H1 (cell line): ENCODE data around the gene CIB2. TPM values are rescaled to one million over a fixed set of nuclear protein-coding genes. Genes with fewer than 3 reads are reported as not detected.

ENCODE experiments used
- CTCF ChIA-PET: fragments of 300-600 bp; sonication (Branson Sonifier 250); formaldehyde crosslinking; loops from one replicate; lab custom pipeline; 2021; ENCODE audit not compliant: partially characterized antibody; lab: Charles Lee
- POLR2A ChIA-PET: fragments of 300-600 bp; sonication (Branson Sonifier 250); formaldehyde crosslinking; loops from one replicate; lab custom pipeline; 2021; ENCODE audit warnings: inconsistent platforms; ENCODE audit not compliant: partially characterized antibody; lab: Charles Lee
- DNase-seq, 2 experiments: peaks; one replicate each; pipeline versions ENCODE4 v3.0.0 to v3.0.0-alpha.2; 2010 to 2022; ENCODE audit warnings: low spot score in 2 of 2, low read depth in 1 of 2, mixed read lengths in 1 of 2
- FAIRE-seq: peaks from 2 replicates; lab custom pipeline; 2011; peaks lifted over from hg19 to GRCh38; lab: Jason Lieb, UNC
- H2AFZ ChIP-seq: 2 replicates; pipeline ENCODE4 v1.8.1; 2012; ENCODE audit warnings: low read length, inconsistent platforms
- H2AK5ac ChIP-seq: 2 replicates; pipeline ENCODE4 v1.6.1; 2013; ENCODE audit warnings: low read depth, low read length
- H2BK120ac ChIP-seq: replicated peaks from 2 replicates; pipeline ENCODE3; 2013; ENCODE audit warnings: low read depth, low read length, inconsistent platforms
- H2BK12ac ChIP-seq: 2 replicates; pipeline ENCODE4 v1.6.1; 2013; ENCODE audit warnings: low read depth, low read length
- H2BK15ac ChIP-seq: 2 replicates; pipeline ENCODE4 v1.6.1; 2013; ENCODE audit warnings: low read length
- H2BK20ac ChIP-seq: 2 replicates; pipeline ENCODE4 v1.6.1; 2013; ENCODE audit warnings: low read length
- H2BK5ac ChIP-seq: 2 replicates; pipeline ENCODE4 v1.6.1; 2013; ENCODE audit warnings: low read depth, low read length
- H3K14ac ChIP-seq: 2 replicates; pipeline ENCODE4 v1.6.1; 2013; ENCODE audit warnings: inconsistent platforms; ENCODE audit not compliant: insufficient read length
- H3K18ac ChIP-seq: 2 replicates; pipeline ENCODE4 v1.6.1; 2013; ENCODE audit warnings: low read length; ENCODE audit errors: extremely low read depth
- H3K23ac ChIP-seq: 2 replicates; pipeline ENCODE4 v1.6.1; 2013; ENCODE audit warnings: inconsistent platforms; ENCODE audit not compliant: insufficient read length
- H3K23me2 ChIP-seq: 2 replicates; pipeline ENCODE4 v1.6.1; 2013; ENCODE audit warnings: low read depth, low read length
- H3K27ac ChIP-seq: 2 replicates; pipeline ENCODE4 v1.6.1; 2011; ENCODE audit warnings: low read depth, low read length, inconsistent platforms
- H3K27me3 ChIP-seq, 4 experiments: replicated peaks in 1 of 4; 1 replicate in 1 of 4; 2 replicates in 3 of 4; pipeline versions ENCODE4 v1.6.1 to v1.8.1; 2011 to 2013; ENCODE audit warnings: low read length in 3 of 4, mild to moderate bottlenecking in 3 of 4, inconsistent platforms in 2 of 4, mixed read lengths in 2 of 4, moderate library complexity in 1 of 4; ENCODE audit not compliant: control insufficient read depth in 3 of 4, insufficient read depth in 3 of 4; ENCODE audit errors: extremely low read depth in 1 of 4
- H3K36me3 ChIP-seq, 4 experiments: 2 replicates each; pipeline versions ENCODE4 v1.6.1 to v1.8.1; 2011 to 2013; ENCODE audit warnings: mild to moderate bottlenecking in 4 of 4, low read length in 3 of 4, moderate library complexity in 2 of 4, control low read depth in 1 of 4, inconsistent platforms in 1 of 4; ENCODE audit not compliant: insufficient read depth in 4 of 4, control insufficient read depth in 2 of 4
- H3K4ac ChIP-seq: replicated peaks from 2 replicates; pipeline ENCODE3; 2013; ENCODE audit warnings: low read length, low read depth, mixed read lengths, inconsistent platforms; ENCODE audit not compliant: insufficient read length
- H3K4me1 ChIP-seq, 4 experiments: replicated peaks in 1 of 4; 1 replicate in 1 of 4; 2 replicates in 3 of 4; pipeline versions ENCODE4 v1.6.1 to v1.8.1; 2011 to 2013; ENCODE audit warnings: low read length in 3 of 4, inconsistent platforms in 2 of 4, mixed read lengths in 1 of 4; ENCODE audit not compliant: insufficient read depth in 4 of 4, control insufficient read depth in 3 of 4
- H3K4me2 ChIP-seq, 2 experiments: 2 replicates each; pipeline versions ENCODE4 v1.6.1 to v1.8.1; 2011 to 2013; ENCODE audit warnings: low read depth in 2 of 2, low read length in 2 of 2, control low read depth in 1 of 2, inconsistent platforms in 1 of 2, mild to moderate bottlenecking in 1 of 2; ENCODE audit not compliant: insufficient read depth in 1 of 2
- H3K4me3 ChIP-seq, 4 experiments: fragments of 200-600, 300-600 bp in 1 of 4; sonication (generic), shearing (Covaris generic), sonication (Bioruptor Twin) in 1 of 4; 2 replicates each; pipeline versions ENCODE4 v1.5.1 to v1.8.1; 2011 to 2016; ENCODE audit warnings: low read length in 4 of 4, low read depth in 3 of 4, control low read depth in 2 of 4, inconsistent platforms in 2 of 4, mild to moderate bottlenecking in 2 of 4, mixed read lengths in 1 of 4, moderate library complexity in 1 of 4; ENCODE audit not compliant: insufficient read depth in 2 of 4; ENCODE audit errors: extremely low read depth in 1 of 4
- H3K56ac ChIP-seq: replicated peaks from 2 replicates; pipeline ENCODE3; 2013; ENCODE audit warnings: low read depth, mild to moderate bottlenecking, mixed read lengths, low read length, inconsistent platforms; ENCODE audit not compliant: insufficient read length
- H3K79me1 ChIP-seq: 2 replicates; pipeline ENCODE4 v1.6.1; 2013; ENCODE audit warnings: low read depth, low read length, control low read depth
- H3K79me2 ChIP-seq, 2 experiments: 2 replicates each; pipeline versions ENCODE4 v1.6.1 to v1.8.1; 2012 to 2013; ENCODE audit warnings: low read length in 2 of 2, mild to moderate bottlenecking in 2 of 2, inconsistent platforms in 1 of 2; ENCODE audit not compliant: insufficient read depth in 2 of 2, control insufficient read depth in 1 of 2
- H3K9ac ChIP-seq, 4 experiments: replicated peaks in 1 of 4; 1 replicate in 1 of 4; 2 replicates in 3 of 4; pipeline versions ENCODE4 v1.6.1 to v1.8.1; 2011 to 2013; ENCODE audit warnings: low read depth in 3 of 4, low read length in 3 of 4, control low read depth in 2 of 4, mild to moderate bottlenecking in 2 of 4, moderate library complexity in 2 of 4, inconsistent platforms in 1 of 4; ENCODE audit errors: extremely low read depth in 1 of 4
- H3K9me3 ChIP-seq, 2 experiments: 2 replicates each; pipeline versions ENCODE4 v1.6.1 to v1.8.1; 2012 to 2013; ENCODE audit warnings: mild to moderate bottlenecking in 2 of 2, moderate library complexity in 2 of 2, control low read depth in 1 of 2, inconsistent platforms in 1 of 2, low read depth in 1 of 2, low read length in 1 of 2, mixed read lengths in 1 of 2; ENCODE audit not compliant: insufficient read depth in 2 of 2
- H4K20me1 ChIP-seq, 2 experiments: replicated peaks in 1 of 2; 2 replicates each; pipeline versions ENCODE3 to v1.8.1; 2011 to 2013; ENCODE audit warnings: inconsistent platforms in 2 of 2, low read length in 2 of 2, mild to moderate bottlenecking in 1 of 2; ENCODE audit not compliant: insufficient read depth in 2 of 2, control insufficient read depth in 1 of 2
- H4K5ac ChIP-seq: 2 replicates; pipeline ENCODE4 v1.6.1; 2013; ENCODE audit warnings: low read length, low read depth, mixed read lengths, inconsistent platforms; ENCODE audit not compliant: insufficient read length
- H4K8ac ChIP-seq: 2 replicates; pipeline ENCODE4 v1.8.0; 2013; ENCODE audit warnings: mild to moderate bottlenecking, moderate library complexity, low read length, inconsistent platforms; ENCODE audit not compliant: insufficient read depth; ENCODE audit errors: extremely low read depth
- H4K91ac ChIP-seq: replicated peaks from 2 replicates; pipeline ENCODE3; 2013; ENCODE audit warnings: low read length, mixed read lengths, inconsistent platforms; ENCODE audit not compliant: insufficient read length
- HDAC6 ChIP-seq: IDR thresholded peaks from one replicate; pipeline ENCODE4 v1.7.1; 2012; ENCODE audit warnings: low read depth, mild to moderate bottlenecking, inconsistent platforms, low read length, moderate library complexity
- SIN3A ChIP-seq, 2 experiments: IDR thresholded peaks in 1 of 2; conservative IDR thresholded peaks in 1 of 2; 2 replicates each; pipeline ENCODE4 v1.6.1; 2011 to 2012; ENCODE audit warnings: low read length in 2 of 2, improper control_type of control experiment in 1 of 2, low read depth in 1 of 2, mild to moderate bottlenecking in 1 of 2
- SIRT6 ChIP-seq: IDR thresholded peaks from one replicate; pipeline ENCODE4 v1.7.1; 2012; ENCODE audit warnings: low read length, inconsistent platforms
- SUZ12 ChIP-seq: fragments of 200-600 bp; sonication (generic); IDR thresholded peaks from 2 replicates; pipeline ENCODE4 v1.6.1; 2012; ENCODE audit warnings: mild to moderate bottlenecking, inconsistent platforms, low read length, moderate library complexity, mixed read lengths
- TBP ChIP-seq: IDR thresholded peaks from 2 replicates; pipeline ENCODE4 v1.6.1; 2011; ENCODE audit warnings: low read depth, low read length, improper control_type of control experiment
- WGBS, 2 experiments: shearing (Covaris generic) in 1 of 2; methylation state at CpG; one replicate each; pipeline versions ENCODE4 v1.1.6 to v1.1.7; 2013 to 2015; ENCODE audit warnings: low lambda C conversion rate in 2 of 2, mixed read lengths in 2 of 2, inconsistent platforms in 1 of 2, low coverage in 1 of 2, missing lambda C conversion rate in 1 of 2; ENCODE audit not compliant: insufficient replicate concordance in 2 of 2, insufficient coverage in 1 of 2, insufficient read length in 1 of 2; ENCODE audit errors: extremely low coverage in 1 of 2, missing lambda C conversion rate in 1 of 2; 5-methylcytosine and 5-hydroxymethylcytosine counted together
- polyA plus RNA-seq, 7 experiments: library from polyadenylated mRNA; depleted of rRNA in 3 of 7; stranded (reverse) in 5 of 7; unstranded in 2 of 7; fragments of >200 nt in 5 of 7; fragments of 200-250 nt in 2 of 7; gene quantifications; 1 replicate in 5 of 7; 2 replicates in 1 of 7; 4 replicates in 1 of 7; pipeline versions ENCODE4 v1.2.1 to v1.2.3, GENCODE V29; 2011 to 2013; ENCODE audit warnings: missing spikeins in 2 of 7, mixed read lengths in 2 of 7
- total RNA-seq: library from RNA; stranded (reverse); fragmentation: NEBNext Ultra II Directional; extraction: Animal tissue kit (Norgen Biotek cat#: 25700); gene quantifications from 2 replicates; pipeline ENCODE4 v1.2.1, GENCODE V29; 2021
- TF ChIP-seq, protein P1 (sequence below): IDR thresholded peaks from 2 replicates; pipeline ENCODE4 v1.6.1; 2012; ENCODE audit warnings: low read length, inconsistent platforms

The CIB2 gene
- total and polyA plus RNA-seq, 2 of the 8 experiments (the other 6 are each of a cell fraction or from before 2014, with no cell fraction given): 41.5 to 45.8 TPM

- Histone ChIP-seq H3K56ac (no peak overlapping the region), H3K79me2 (no peaks in the 10 kb centered on the region), H2AK5ac (no peak overlapping the region), H3K9me3 (no peaks in the 10 kb centered on the region), H3K4me3 (no peak overlapping the region), H3K4me2 (no peak overlapping the region), H3K27ac (no peak overlapping the region), H4K91ac (no peak overlapping the region), H4K5ac (no peak overlapping the region), H3K36me3 (no peaks in the 10 kb centered on the region), H3K79me1 (no peaks in the 10 kb centered on the region), H2AFZ (no peak overlapping the region), H2BK5ac (no peak overlapping the region), H2BK20ac (no peak overlapping the region), H2BK15ac (no peak overlapping the region), H3K4me1 (no peaks in the 10 kb centered on the region), H3K27me3 (no peaks in the 10 kb centered on the region), H2BK12ac (no peak overlapping the region), H4K8ac (no peak overlapping the region), H3K14ac (no peak overlapping the region), H4K20me1 (peaks cover 0 to 2% of the 10 kb centered on the region in 2 experiments), H3K9ac (no peak overlapping the region), H2BK120ac (no peak overlapping the region), H3K18ac (no peak overlapping the region), H3K23ac (no peak overlapping the region), H3K4ac (no peak overlapping the region), H3K23me2 (no peaks in the 10 kb centered on the region; the same call in 1 of the 2 replicates)
- TF ChIP-seq SIRT6 (no peak), HDAC6 (no peak), SUZ12 (no peak), TBP (no peak), SIN3A (conservative IDR thresholded peaks at IDR 0.05 in 1 of 2, IDR thresholded peaks at IDR 0.05 in 1 of 2; ENCODE audit: low read depth in 1 of 2, low read length in 2 of 2) (no peak)
- TF ChIP-seq, protein P1, sequence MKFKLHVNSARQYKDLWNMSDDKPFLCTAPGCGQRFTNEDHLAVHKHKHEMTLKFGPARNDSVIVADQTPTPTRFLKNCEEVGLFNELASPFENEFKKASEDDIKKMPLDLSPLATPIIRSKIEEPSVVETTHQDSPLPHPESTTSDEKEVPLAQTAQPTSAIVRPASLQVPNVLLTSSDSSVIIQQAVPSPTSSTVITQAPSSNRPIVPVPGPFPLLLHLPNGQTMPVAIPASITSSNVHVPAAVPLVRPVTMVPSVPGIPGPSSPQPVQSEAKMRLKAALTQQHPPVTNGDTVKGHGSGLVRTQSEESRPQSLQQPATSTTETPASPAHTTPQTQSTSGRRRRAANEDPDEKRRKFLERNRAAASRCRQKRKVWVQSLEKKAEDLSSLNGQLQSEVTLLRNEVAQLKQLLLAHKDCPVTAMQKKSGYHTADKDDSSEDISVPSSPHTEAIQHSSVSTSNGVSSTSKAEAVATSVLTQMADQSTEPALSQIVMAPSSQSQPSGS: no peak
- no peak for DNase-seq
- no peak for FAIRE-seq
- POLR2A ChIA-PET: no interaction called here
- WGBS, 2 experiments: 84% methylated on average over 5 of the region's 5 CpGs; no CpG with 5 or more reads in 1 of the 2 experiments
- CTCF ChIA-PET: interaction anchor here (0.7 to 19.5 kb wide), 12 partner anchors 8 to 270 kb away, joined by 3 to 285 read pairs (median 4); partner anchors contain the start of gene ACSBG1
Observed at GRCh38 chr15:78179906-78180305, 48.7 kb upstream of the CIB2 start.
